NK-92 (cell line): Measurements from ENCODE around the gene CEP120.
"Not testable (repeated sequence)": the region's sequence is repeated elsewhere in the genome, so short reads cannot be mapped to it uniquely, and the experiment has no call there.

Source experiments
- DNase-seq: peaks from one replicate; lab custom pipeline; 2025; ENCODE audit not compliant: unreplicated experiment; lab: John Stamatoyannopoulos, UW

CEP120 gene

GRCh38 chr5:123391009-123391408 lies 32.2 kb downstream of the CEP120 start:
- DNase-seq: no peak

GRCh38 chr5:123389794-123390193 lies 33.4 kb downstream of the CEP120 start:
- DNase-seq: no peak

GRCh38 chr5:123387313-123387712 lies 35.9 kb downstream of the CEP120 start:
- no peak for DNase-seq

- DNase-seq: no peak
Measured at GRCh38 chr5:123382252-123382651, 41.0 kb downstream of the CEP120 start.

GRCh38 chr5:123371575-123372179 lies 51.5 kb downstream of the CEP120 start:
- no peak for DNase-seq

GRCh38 chr5:123369371-123369968 lies 53.7 kb downstream of the CEP120 start:
- DNase-seq: no peak

GRCh38 chr5:123367739-123368138 lies 55.5 kb downstream of the CEP120 start:
- no peak for DNase-seq

- no peak for DNase-seq
Measured at GRCh38 chr5:123365156-123365555, 58.0 kb downstream of the CEP120 start.

- no peak for DNase-seq
Measured at GRCh38 chr5:123364441-123365155, 58.6 kb downstream of the CEP120 start.

GRCh38 chr5:123360910-123361309 lies 62.3 kb downstream of the CEP120 start:
- no peak for DNase-seq

- no peak for DNase-seq
Measured at GRCh38 chr5:123360201-123360571, 63.0 kb downstream of the CEP120 start.

GRCh38 chr5:123359454-123360200 lies 63.6 kb downstream of the CEP120 start:
- DNase-seq: no peak

GRCh38 chr5:123358751-123359150 lies 64.5 kb downstream of the CEP120 start:
- no peak for DNase-seq

GRCh38 chr5:123358304-123358703 lies 64.9 kb downstream of the CEP120 start:
- no peak for DNase-seq

- DNase-seq: no peak
Measured at GRCh38 chr5:123351820-123352219, 71.4 kb downstream of the CEP120 start.

GRCh38 chr5:123351240-123351639 lies 72.0 kb downstream of the CEP120 start:
- no peak for DNase-seq

- no peak for DNase-seq
Measured at GRCh38 chr5:123350742-123351141, 72.5 kb downstream of the CEP120 start.

GRCh38 chr5:123344816-123345426 lies 78.3 kb downstream of the CEP120 start:
- DNase-seq: no peak

GRCh38 chr5:123340928-123341327 lies 82.3 kb downstream of the CEP120 start:
- no peak for DNase-seq

- not testable (repeated sequence) for DNase-seq
Measured at GRCh38 chr5:123308377-123308776, 114.8 kb downstream of the CEP120 start.

- DNase-seq: no peak
Measured at GRCh38 chr5:123305751-123306150, 117.5 kb downstream of the CEP120 start.
